Vagina (tissue), 2 donors: ENCODE data around the gene CFAP46.

Experiments used
- CTCF ChIP-seq, 3 experiments: fragments of 450-650 bp in 2 of 3; fragments of 200-600 bp in 1 of 3; sonication (generic) in 1 of 3; IDR thresholded peaks; one replicate each; pipeline ENCODE4 v1.5.1; 2017 to 2019; ENCODE audit warnings: antibody characterized with exemption in 3 of 3, mild to moderate bottlenecking in 2 of 3, moderate library complexity in 2 of 3
- POLR2AphosphoS5 ChIP-seq, 2 donors: sonication (generic); formaldehyde crosslinking; IDR thresholded peaks; one replicate each; pipeline ENCODE4 v1.9.0; 2017; ENCODE audit warnings: antibody characterized with exemption in 2 of 2, mild to moderate bottlenecking in 2 of 2, low read depth in 1 of 2; ENCODE audit not compliant: insufficient read depth in 1 of 2

GRCh38 chr10:132882069-132882951 lies 60.1 kb downstream of the CFAP46 start:
- TF ChIP-seq POLR2AphosphoS5 (IDR thresholded peaks at IDR 0.05; ENCODE audit: insufficient read depth in 1 of 2, low read depth in 1 of 2) (no peak), CTCF (IDR thresholded peaks at IDR 0.05) (no peak)
